ENCODE results near the gene C15orf62. TPM values are rescaled to one million over a fixed set of nuclear protein-coding genes. Genes with fewer than 3 reads are reported as not detected.

Gene C15orf62
- total RNA-seq, 1 donor from 2014 or later: 1.4 TPM

DNA sequence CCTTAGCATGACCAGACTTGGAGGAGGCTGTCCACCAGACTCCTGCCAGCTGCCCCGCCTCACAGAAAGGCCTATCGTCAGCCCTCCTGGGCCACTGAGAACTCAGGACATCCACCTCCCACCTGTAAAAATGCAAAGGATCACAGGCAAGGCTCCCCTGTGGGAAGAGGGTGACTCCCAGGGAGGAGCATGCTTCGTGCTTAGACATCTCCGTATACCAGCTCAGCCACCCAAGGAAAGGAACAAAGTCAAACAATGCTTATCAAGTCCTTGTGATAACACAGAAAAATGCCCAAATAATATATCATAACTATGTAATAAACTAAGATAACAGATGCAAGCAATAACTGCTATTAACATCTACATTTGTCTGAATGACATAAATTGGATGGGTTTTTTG is 18.9 kb upstream of the C15orf62 start:
- Histone ChIP-seq H3K36me3 (ENCODE audit: control insufficient read depth, insufficient read depth, low read length) (no peaks in the 10 kb centered on the region), H3K27me3 (ENCODE audit: control insufficient read depth, insufficient read depth, low read length) (no peaks in the 10 kb centered on the region), H3K4me3 (ENCODE audit: low read depth, low read length) (no peak overlapping the region)
- TF ChIP-seq CTCF (IDR thresholded peaks at IDR 0.05; ENCODE audit: insufficient read depth, low read length, poor library complexity, severe bottlenecking): no peak
- no peak for DNase-seq (ENCODE audit: low read depth)

DNA sequence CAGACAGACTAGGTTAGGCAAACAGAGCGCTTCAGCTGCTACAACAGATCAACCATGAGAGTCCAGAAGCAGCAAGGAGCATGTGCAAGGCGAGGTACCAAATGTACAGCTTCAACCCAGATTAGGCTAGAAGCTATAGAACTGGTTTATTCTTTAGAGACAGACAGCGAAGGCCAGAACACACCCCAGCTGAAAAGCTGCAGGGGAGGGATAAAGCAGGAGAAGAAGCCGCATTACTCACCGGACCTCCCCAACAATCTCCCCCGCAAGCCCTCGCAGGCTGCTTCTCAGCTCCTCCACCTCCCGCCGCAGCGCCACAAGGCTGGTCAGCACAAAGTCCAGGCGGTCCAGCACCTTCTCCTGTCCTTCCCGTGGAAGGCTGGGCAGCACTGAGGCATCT is 18.0 kb upstream of the C15orf62 start:
- Histone ChIP-seq H3K27me3 (ENCODE audit: control insufficient read depth, insufficient read depth, low read length) (no peaks in the 10 kb centered on the region), H3K36me3 (ENCODE audit: control insufficient read depth, insufficient read depth, low read length) (no peaks in the 10 kb centered on the region)

GRCh38 chr15:40754574-40754882 is 15.3 kb upstream of the C15orf62 start:
- no peaks in the 10 kb centered on the region for H3K27me3 ChIP-seq (ENCODE audit: control insufficient read depth, insufficient read depth, low read length)
- peak overlapping the region; percentile 88 for H3K4me3 ChIP-seq (ENCODE audit: low read depth, low read length)
- H3K36me3 ChIP-seq (ENCODE audit: control insufficient read depth, insufficient read depth, low read length): no peaks in the 10 kb centered on the region
- no peak for TF ChIP-seq CTCF (IDR thresholded peaks at IDR 0.05; ENCODE audit: insufficient read depth, low read length, poor library complexity, severe bottlenecking)
- no peak for DNase-seq (ENCODE audit: low read depth)

More for the DNA sequence above, 18.0 kb upstream of the C15orf62 start:
- no peak for DNase-seq (ENCODE audit: low read depth)
- no peak overlapping the region for H3K4me3 ChIP-seq (ENCODE audit: low read depth, low read length)
- TF ChIP-seq CTCF (IDR thresholded peaks at IDR 0.05; ENCODE audit: insufficient read depth, low read length, poor library complexity, severe bottlenecking): no peak

DNA sequence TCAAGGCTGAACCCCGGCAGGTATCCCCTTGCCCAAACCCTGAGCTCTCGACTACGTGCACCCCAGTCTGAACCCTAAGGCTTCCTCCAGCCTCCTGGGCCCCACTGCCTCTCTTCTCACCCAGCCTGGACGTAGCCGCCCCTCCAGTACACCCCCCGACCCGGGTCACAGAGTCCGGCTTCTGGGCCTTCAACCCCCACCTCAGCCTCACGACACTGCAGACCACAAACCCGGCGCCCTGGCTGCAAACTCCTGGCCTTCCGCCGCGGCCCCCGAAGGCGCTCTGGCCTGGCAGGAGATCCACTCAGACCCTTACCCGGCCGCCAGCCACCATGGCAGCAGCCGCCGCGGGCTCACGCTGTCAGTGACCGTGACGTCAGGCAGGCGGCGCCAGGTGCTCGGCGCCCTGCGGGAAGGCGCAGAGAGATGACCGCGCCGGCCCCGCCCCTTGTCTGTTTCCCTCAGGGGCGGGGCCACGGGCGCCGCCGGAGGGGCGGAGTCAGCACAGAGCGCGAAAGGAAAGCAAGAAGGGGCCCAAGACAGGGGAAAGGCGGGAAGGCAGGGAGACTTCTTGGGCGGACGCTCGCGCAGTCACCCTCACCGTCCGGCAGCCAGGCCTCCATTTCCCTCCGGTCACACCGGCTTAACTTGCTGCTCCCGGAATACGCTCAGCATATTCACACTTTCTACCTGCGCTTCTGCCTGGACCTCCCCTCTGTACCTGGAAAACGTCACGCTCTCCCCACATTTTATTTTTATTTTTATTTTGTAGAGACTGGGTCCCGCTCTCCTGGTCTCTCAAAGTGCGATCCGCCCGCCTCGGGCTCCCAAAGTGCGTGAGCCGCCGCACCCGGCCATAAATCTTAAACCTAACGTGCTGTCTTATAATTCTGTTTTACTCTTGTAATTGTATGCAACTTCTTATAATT is 14.6 kb upstream of the C15orf62 start, which contains the start of gene RMDN3:
Gene RMDN3, minus strand, starts transcription at position 372 of the 929 bp plus-strand sequence. CDS start 471 bp downstream, outside the sequence.
- Histone ChIP-seq H3K27me3 (ENCODE audit: control insufficient read depth, insufficient read depth, low read length) (no peaks in the 10 kb centered on the region), H3K36me3 (ENCODE audit: control insufficient read depth, insufficient read depth, low read length) (no peaks in the 10 kb centered on the region), H3K4me3 (ENCODE audit: low read depth, low read length) (peak within 1 kb of the TSS; percentile 88)
- DNase-seq (ENCODE audit: low read depth): no peak
- no peak for TF ChIP-seq CTCF (IDR thresholded peaks at IDR 0.05; ENCODE audit: insufficient read depth, low read length, poor library complexity, severe bottlenecking)

DNA sequence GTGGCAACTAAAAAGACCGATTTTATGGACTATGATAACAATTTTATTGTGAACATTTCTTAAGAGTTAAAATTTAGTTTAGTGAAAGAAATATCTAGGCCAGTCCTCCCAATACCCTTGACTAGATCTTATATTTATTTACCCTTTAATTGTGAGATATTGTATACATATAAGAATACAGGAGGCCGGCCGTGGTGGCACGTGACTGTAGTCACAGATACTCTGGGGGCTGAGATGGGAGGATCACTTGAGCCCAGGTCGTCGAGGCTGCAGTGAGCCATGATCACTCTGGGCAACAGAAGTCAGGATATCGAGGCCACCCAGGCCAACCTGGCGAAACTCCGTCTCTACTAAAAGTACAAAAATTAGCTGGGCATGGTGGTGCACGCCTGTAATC is 14.0 kb upstream of the C15orf62 start:
- TF ChIP-seq CTCF (IDR thresholded peaks at IDR 0.05; ENCODE audit: insufficient read depth, low read length, poor library complexity, severe bottlenecking): no peak
- Histone ChIP-seq H3K27me3 (ENCODE audit: control insufficient read depth, insufficient read depth, low read length) (no peaks in the 10 kb centered on the region), H3K4me3 (ENCODE audit: low read depth, low read length) (no peak overlapping the region), H3K36me3 (ENCODE audit: control insufficient read depth, insufficient read depth, low read length) (no peaks in the 10 kb centered on the region)
- DNase-seq (ENCODE audit: low read depth): no peak

Data from kidney epithelial cell (primary cell).